H9 (cell line): ENCODE measurements around the gene NAP1L5. TPM values are rescaled to one million over a fixed set of nuclear protein-coding genes. Genes with fewer than 3 reads are reported as not detected.

ENCODE experiments used
- DNase-seq: peaks from one replicate; pipeline ENCODE4 v3.0.0-alpha.2; 2017
- H2AFZ ChIP-seq: one replicate; pipeline ENCODE4 v1.6.1; 2013; ENCODE audit warnings: mild to moderate bottlenecking, low read length, control low read depth, moderate library complexity
- H2AK5ac ChIP-seq: 2 replicates; pipeline ENCODE4 v1.6.1; 2013; ENCODE audit warnings: low read length, control low read depth, mixed read lengths; ENCODE audit not compliant: insufficient read length
- H2BK120ac ChIP-seq: one replicate; pipeline ENCODE4 v1.6.1; 2013; ENCODE audit warnings: low read depth, mild to moderate bottlenecking, low read length, control low read depth, inconsistent platforms; ENCODE audit not compliant: poor library complexity, severe bottlenecking
- H2BK12ac ChIP-seq: 2 replicates; pipeline ENCODE4 v1.6.1; 2013; ENCODE audit warnings: low read length, control low read depth, mixed read lengths, low read depth; ENCODE audit not compliant: insufficient read length
- H2BK15ac ChIP-seq: 2 replicates; pipeline ENCODE4 v1.6.1; 2013; ENCODE audit warnings: low read depth, low read length, control low read depth
- H2BK20ac ChIP-seq: one replicate; pipeline ENCODE4 v1.6.1; 2013; ENCODE audit warnings: low read depth, mild to moderate bottlenecking, low read length, control low read depth, inconsistent platforms; ENCODE audit not compliant: poor library complexity, severe bottlenecking
- H2BK5ac ChIP-seq: 2 replicates; pipeline ENCODE4 v1.6.1; 2013; ENCODE audit warnings: low read length, control low read depth, mixed read lengths; ENCODE audit not compliant: insufficient read length
- H3K14ac ChIP-seq: 2 replicates; pipeline ENCODE4 v1.6.1; 2013; ENCODE audit warnings: low read length, control low read depth; ENCODE audit not compliant: insufficient read depth
- H3K18ac ChIP-seq: 2 replicates; pipeline ENCODE4 v1.6.1; 2013; ENCODE audit warnings: low read depth, mild to moderate bottlenecking, mixed read lengths, low read length, control low read depth; ENCODE audit not compliant: insufficient read length
- H3K23ac ChIP-seq: 2 replicates; pipeline ENCODE4 v1.6.1; 2013; ENCODE audit warnings: low read length, control low read depth, mixed read lengths, low read depth; ENCODE audit not compliant: insufficient read length
- H3K23me2 ChIP-seq: 2 replicates; pipeline ENCODE4 v1.6.1; 2013; ENCODE audit warnings: low read depth, mild to moderate bottlenecking, mixed read lengths, low read length, control low read depth; ENCODE audit not compliant: insufficient read length, poor library complexity, severe bottlenecking
- H3K27ac ChIP-seq: 2 replicates; pipeline ENCODE4 v1.5.1; 2013; ENCODE audit warnings: low read length, control low read depth, mixed read lengths, low read depth; ENCODE audit not compliant: insufficient read length
- H3K27me3 ChIP-seq: 2 replicates; pipeline ENCODE4 v1.6.1; 2013; ENCODE audit warnings: low read length, control low read depth, inconsistent platforms; ENCODE audit not compliant: insufficient read depth
- H3K4ac ChIP-seq: 2 replicates; pipeline ENCODE4 v1.6.1; 2013; ENCODE audit warnings: low read depth, mild to moderate bottlenecking, control low read depth, inconsistent platforms, low read length, moderate library complexity
- H3K4me1 ChIP-seq: 2 replicates; pipeline ENCODE4 v1.6.1; 2013; ENCODE audit warnings: low read length, control low read depth, inconsistent platforms; ENCODE audit not compliant: insufficient read depth
- H3K4me2 ChIP-seq: 2 replicates; pipeline ENCODE4 v1.6.1; 2013; ENCODE audit warnings: low read length, control low read depth, mixed read lengths; ENCODE audit not compliant: insufficient read length, insufficient read depth
- H3K56ac ChIP-seq: 2 replicates; pipeline ENCODE4 v1.6.1; 2013; ENCODE audit warnings: low read depth, mild to moderate bottlenecking, mixed read lengths, low read length, control low read depth; ENCODE audit not compliant: insufficient read length
- H3K79me1 ChIP-seq: 2 replicates; pipeline ENCODE4 v1.6.1; 2013; ENCODE audit warnings: low read depth, mild to moderate bottlenecking, moderate library complexity, low read length, control low read depth, inconsistent platforms; ENCODE audit not compliant: insufficient read depth, poor library complexity, severe bottlenecking
- H3K79me2 ChIP-seq: 2 replicates; pipeline ENCODE4 v1.6.1; 2013; ENCODE audit warnings: low read length, control low read depth, inconsistent platforms; ENCODE audit not compliant: insufficient read depth
- H3K9ac ChIP-seq: 2 replicates; pipeline ENCODE4 v1.6.1; 2013; ENCODE audit warnings: low read length, control low read depth, mixed read lengths; ENCODE audit not compliant: insufficient read length; ENCODE audit errors: extremely low read depth
- H3K9me3 ChIP-seq: one replicate; pipeline ENCODE4 v1.6.1; 2013; ENCODE audit warnings: low read depth, low read length, inconsistent platforms; ENCODE audit not compliant: control insufficient read depth
- H3T11ph ChIP-seq: one replicate; pipeline ENCODE4 v1.6.1; 2013; ENCODE audit warnings: mild to moderate bottlenecking, low read length, control low read depth, inconsistent platforms
- H4K20me1 ChIP-seq: one replicate; pipeline ENCODE4 v1.6.1; 2013; ENCODE audit not compliant: control insufficient read depth, insufficient read length, insufficient read depth
- H4K5ac ChIP-seq: 2 replicates; pipeline ENCODE4 v1.6.1; 2013; ENCODE audit warnings: low read depth, mild to moderate bottlenecking, mixed read lengths, low read length, control low read depth; ENCODE audit not compliant: insufficient read length
- H4K8ac ChIP-seq: replicated peaks from 2 replicates; pipeline ENCODE4 v1.6.1; 2013; ENCODE audit warnings: low read length, control low read depth, mixed read lengths, low read depth; ENCODE audit not compliant: insufficient read length
- H4K91ac ChIP-seq: 2 replicates; pipeline ENCODE4 v1.6.1; 2013; ENCODE audit warnings: low read depth, mild to moderate bottlenecking, moderate library complexity, mixed read lengths, low read length, control low read depth; ENCODE audit not compliant: insufficient read length
- H3K27ac Mint-ChIP-seq, 3 experiments: 2 replicates in 2 of 3; 3 replicates in 1 of 3; pipeline ENCODE4 v1.8.0; 2020 to 2021; ENCODE audit warnings: mixed read lengths in 3 of 3, mild to moderate bottlenecking in 1 of 3, moderate library complexity in 1 of 3
- H3K27me3 Mint-ChIP-seq: 2 replicates; pipeline ENCODE4 v1.8.0; 2021; ENCODE audit warnings: low read depth, mild to moderate bottlenecking, moderate library complexity, mixed read lengths
- H3K36me3 Mint-ChIP-seq, 3 experiments: 2 replicates in 2 of 3; 3 replicates in 1 of 3; pipeline ENCODE4 v1.8.0; 2020 to 2021; ENCODE audit warnings: low read depth in 3 of 3, mixed read lengths in 3 of 3; ENCODE audit not compliant: insufficient read depth in 1 of 3
- H3K4me1 Mint-ChIP-seq, 2 experiments: 2 replicates each; pipeline ENCODE4 v1.8.0; 2020; ENCODE audit warnings: mixed read lengths in 2 of 2
- H3K4me3 Mint-ChIP-seq, 2 experiments: 2 replicates in 1 of 2; 3 replicates in 1 of 2; pipeline ENCODE4 v1.8.0; 2020 to 2021; ENCODE audit warnings: mild to moderate bottlenecking in 2 of 2, mixed read lengths in 2 of 2, moderate library complexity in 1 of 2
- H3K9me3 Mint-ChIP-seq, 2 experiments: 2 replicates in 1 of 2; 3 replicates in 1 of 2; pipeline ENCODE4 v1.8.0; 2020; ENCODE audit warnings: mild to moderate bottlenecking in 2 of 2, mixed read lengths in 2 of 2, moderate library complexity in 1 of 2
- WGBS: extraction: QIAGEN DNeasy Blood & Tissue Kit; methylation state at CpG from one replicate; pipeline ENCODE4 v1.1.7; 2013; ENCODE audit warnings: missing lambda C conversion rate, low lambda C conversion rate, mixed read lengths; ENCODE audit not compliant: insufficient read length; ENCODE audit errors: extremely low coverage; 5-methylcytosine and 5-hydroxymethylcytosine counted together
- total RNA-seq: library from RNA; stranded (reverse); gene quantifications from 2 replicates; pipeline ENCODE4 v1.2.1, GENCODE V29; 2021
- TF ChIP-seq, protein P1 (sequence below): fragments of 200-600 bp; sonication (generic); conservative IDR thresholded peaks from 3 replicates; pipeline ENCODE4 v1.8.0; 2021; ENCODE audit warnings: antibody characterized with exemption, mild to moderate bottlenecking

Gene NAP1L5
- total RNA-seq, 1 experiment from 2014 or later, result 2.2 TPM

DNA sequence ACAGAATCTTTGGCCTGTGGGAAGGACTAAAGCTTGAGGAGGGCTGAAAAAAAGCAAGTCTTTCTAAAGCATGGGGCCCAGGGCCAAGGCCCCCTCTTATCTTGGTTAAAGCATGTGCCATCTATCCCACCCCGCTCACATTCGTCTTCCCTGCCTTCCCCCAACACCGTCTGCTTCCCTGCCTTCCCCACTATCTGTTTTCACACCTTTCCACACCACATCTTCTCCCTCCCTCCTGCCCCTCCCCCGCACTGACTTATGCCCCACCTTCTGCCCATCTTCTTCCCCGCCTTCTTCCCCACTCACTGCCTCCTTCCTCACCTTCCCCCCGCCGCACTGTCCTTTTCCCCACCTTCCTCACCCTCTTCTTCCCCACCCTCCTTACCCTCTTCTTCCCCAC is 890 bp upstream of the NAP1L5 start:
- no peaks in the 10 kb centered on the region for H3K9me3 Mint-ChIP-seq
- H3K4ac ChIP-seq, result no peak overlapping the region

More for the DNA sequence above, 890 bp upstream of the NAP1L5 start:
- no peak overlapping the region for H4K91ac ChIP-seq
- no peaks in the 10 kb centered on the region for H3K79me1 ChIP-seq
- H2AFZ ChIP-seq, result no peak overlapping the region
- no peak for DNase-seq
- H3K4me3 Mint-ChIP-seq, result peak overlapping the region in 1 of 2 experiments; percentile 81; a peak in 1 of 5 replicates
- 100% methylated on average over 1 of the region's 7 CpGs for WGBS
- no peak overlapping the region for H4K5ac ChIP-seq
- H3K4me2 ChIP-seq, result no peak overlapping the region
- no peak overlapping the region for H2BK20ac ChIP-seq
- no peaks in the 10 kb centered on the region for H3K23me2 ChIP-seq
- H3K27me3 ChIP-seq, result no peaks in the 10 kb centered on the region
- H3K4me1 Mint-ChIP-seq, result peaks cover 4 to 7% of the 10 kb centered on the region in 2 experiments; a peak in 2 of 4 replicates
- no peaks in the 10 kb centered on the region for H4K20me1 ChIP-seq
- H3K23ac ChIP-seq, result no peak overlapping the region
- no peak overlapping the region for H3K9ac ChIP-seq
- H4K8ac ChIP-seq, result no peak overlapping the region
- no peak overlapping the region for H3K14ac ChIP-seq
- H3K9me3 ChIP-seq, result no peaks in the 10 kb centered on the region
- H3K27ac ChIP-seq, result no peak overlapping the region
- peaks cover 8% of the 10 kb centered on the region for H3K27me3 Mint-ChIP-seq
- H2AK5ac ChIP-seq, result no peak overlapping the region
- peaks cover 0 to 4% (median 1%) of the 10 kb centered on the region in 3 experiments; a peak in 2 of 7 replicates for H3K36me3 Mint-ChIP-seq
- no peaks in the 10 kb centered on the region for H3K4me1 ChIP-seq
- TF ChIP-seq, protein P1, sequence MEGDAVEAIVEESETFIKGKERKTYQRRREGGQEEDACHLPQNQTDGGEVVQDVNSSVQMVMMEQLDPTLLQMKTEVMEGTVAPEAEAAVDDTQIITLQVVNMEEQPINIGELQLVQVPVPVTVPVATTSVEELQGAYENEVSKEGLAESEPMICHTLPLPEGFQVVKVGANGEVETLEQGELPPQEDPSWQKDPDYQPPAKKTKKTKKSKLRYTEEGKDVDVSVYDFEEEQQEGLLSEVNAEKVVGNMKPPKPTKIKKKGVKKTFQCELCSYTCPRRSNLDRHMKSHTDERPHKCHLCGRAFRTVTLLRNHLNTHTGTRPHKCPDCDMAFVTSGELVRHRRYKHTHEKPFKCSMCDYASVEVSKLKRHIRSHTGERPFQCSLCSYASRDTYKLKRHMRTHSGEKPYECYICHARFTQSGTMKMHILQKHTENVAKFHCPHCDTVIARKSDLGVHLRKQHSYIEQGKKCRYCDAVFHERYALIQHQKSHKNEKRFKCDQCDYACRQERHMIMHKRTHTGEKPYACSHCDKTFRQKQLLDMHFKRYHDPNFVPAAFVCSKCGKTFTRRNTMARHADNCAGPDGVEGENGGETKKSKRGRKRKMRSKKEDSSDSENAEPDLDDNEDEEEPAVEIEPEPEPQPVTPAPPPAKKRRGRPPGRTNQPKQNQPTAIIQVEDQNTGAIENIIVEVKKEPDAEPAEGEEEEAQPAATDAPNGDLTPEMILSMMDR, result no peak
- H2BK120ac ChIP-seq, result no peak overlapping the region
- H3K18ac ChIP-seq, result no peak overlapping the region
- no peak overlapping the region for H2BK15ac ChIP-seq
- no peak overlapping the region for H3T11ph ChIP-seq
- no peak overlapping the region for H2BK5ac ChIP-seq
- H3K27ac Mint-ChIP-seq, result no peak overlapping the region
- no peaks in the 10 kb centered on the region for H3K79me2 ChIP-seq
- no peak overlapping the region for H3K56ac ChIP-seq
- no peak overlapping the region for H2BK12ac ChIP-seq
